Small intestine (tissue), 7 donors: ENCODE results near the gene CCSER1. TPM values are rescaled to one million over a fixed set of nuclear protein-coding genes. Genes with fewer than 3 reads are reported as not detected.
"Not testable (repeated sequence)": the region's sequence is repeated elsewhere in the genome, so short reads cannot be mapped to it uniquely, and the experiment has no call there.

ENCODE experiments used
- DNase-seq, 2 donors: peaks; one replicate each; pipeline versions ENCODE4 v3.0.0 to v3.0.0-alpha.2; 2013
- FAIRE-seq: peaks from 2 replicates; lab custom pipeline; 2012; peaks lifted over from hg19 to GRCh38; lab: Jason Lieb, UNC
- H3K27ac ChIP-seq, 3 donors: one replicate each; pipeline ENCODE4 v1.5.1; 2013; ENCODE audit warnings: low read length in 2 of 3, mild to moderate bottlenecking in 2 of 3, control low read depth in 1 of 3, inconsistent platforms in 1 of 3, low read depth in 1 of 3, moderate library complexity in 1 of 3
- H3K27me3 ChIP-seq, 3 donors: one replicate each; pipeline ENCODE4 v1.6.1; 2013; ENCODE audit warnings: low read length in 3 of 3, inconsistent platforms in 1 of 3; ENCODE audit not compliant: control insufficient read depth in 3 of 3, insufficient read depth in 3 of 3
- H3K36me3 ChIP-seq, 3 donors: one replicate each; pipeline ENCODE4 v1.6.1; 2013; ENCODE audit warnings: low read length in 3 of 3, inconsistent platforms in 1 of 3, low read depth in 1 of 3, mild to moderate bottlenecking in 1 of 3, moderate library complexity in 1 of 3; ENCODE audit not compliant: control insufficient read depth in 3 of 3, insufficient read depth in 2 of 3
- H3K4me1 ChIP-seq, 3 donors: one replicate each; pipeline ENCODE4 v1.6.1; 2013; ENCODE audit warnings: low read length in 2 of 3, inconsistent platforms in 1 of 3, low read depth in 1 of 3, mild to moderate bottlenecking in 1 of 3, moderate library complexity in 1 of 3; ENCODE audit not compliant: control insufficient read depth in 3 of 3, insufficient read depth in 2 of 3
- H3K4me3 ChIP-seq, 3 donors: one replicate each; pipeline ENCODE4 v1.5.1; 2013; ENCODE audit warnings: low read length in 3 of 3, control low read depth in 1 of 3, inconsistent platforms in 1 of 3, low read depth in 1 of 3, mild to moderate bottlenecking in 1 of 3, moderate library complexity in 1 of 3
- H3K9me3 ChIP-seq, 2 donors: one replicate each; pipeline ENCODE4 v1.6.1; 2013; ENCODE audit warnings: low read depth in 1 of 2, low read length in 1 of 2; ENCODE audit not compliant: control insufficient read depth in 2 of 2, insufficient read depth in 1 of 2
- WGBS, 3 donors: extraction: QIAGEN DNeasy Blood & Tissue Kit; methylation state at CpG; one replicate each; pipeline ENCODE4 v1.1.7; 2013; 5-methylcytosine and 5-hydroxymethylcytosine counted together
- polyA plus RNA-seq, 4 donors: library from polyadenylated mRNA; stranded (reverse) in 3 of 4; unstranded in 1 of 4; fragments of 200-250 nt in 3 of 4; fragments of 120-200 nt in 1 of 4; gene quantifications; one replicate each; pipeline versions ENCODE4 v1.2.1 to v1.2.3, GENCODE V29; 2013
- donor health status: healthy with polysubstance abuse.
- donor health status: control.
- donor health status: control.
- donor health status: Bipolar disorder and iron deficiency.
- donor health status: healthy.

The CCSER1 gene
- polyA plus RNA-seq, 4 donors: 3.5 to 8.7 (median 5.7) TPM

DNA sequence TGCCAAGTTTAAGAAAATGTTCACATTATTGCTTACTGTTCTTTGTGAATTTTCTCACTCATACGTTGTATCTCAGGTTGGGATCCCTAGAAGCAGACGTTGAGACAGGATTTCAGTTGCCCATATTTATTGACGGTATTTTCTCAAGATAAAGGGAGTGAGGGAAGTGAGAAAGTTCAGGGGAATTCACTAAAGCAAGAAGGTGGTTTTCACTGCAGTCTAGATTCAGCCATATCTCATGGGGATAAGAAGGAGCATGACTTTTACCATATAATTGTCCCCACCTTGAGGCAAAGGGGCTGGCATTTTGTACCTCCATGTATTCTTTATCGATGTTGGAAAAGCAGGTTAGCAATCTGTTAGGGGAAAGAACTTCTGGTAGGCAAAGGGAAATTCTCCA lies 543.0 kb downstream of the CCSER1 start:
- Histone ChIP-seq H3K27me3 (no peaks in the 10 kb centered on the region), H3K4me3 (no peak overlapping the region), H3K9me3 (no peaks in the 10 kb centered on the region), H3K4me1 (no peaks in the 10 kb centered on the region), H3K27ac (no peak overlapping the region), H3K36me3 (no peaks in the 10 kb centered on the region)
- FAIRE-seq: no peak
- 60 to 87% (median 73%) methylated on average over 4 of the region's 4 CpGs for WGBS, 3 donors
- no peak for DNase-seq

DNA sequence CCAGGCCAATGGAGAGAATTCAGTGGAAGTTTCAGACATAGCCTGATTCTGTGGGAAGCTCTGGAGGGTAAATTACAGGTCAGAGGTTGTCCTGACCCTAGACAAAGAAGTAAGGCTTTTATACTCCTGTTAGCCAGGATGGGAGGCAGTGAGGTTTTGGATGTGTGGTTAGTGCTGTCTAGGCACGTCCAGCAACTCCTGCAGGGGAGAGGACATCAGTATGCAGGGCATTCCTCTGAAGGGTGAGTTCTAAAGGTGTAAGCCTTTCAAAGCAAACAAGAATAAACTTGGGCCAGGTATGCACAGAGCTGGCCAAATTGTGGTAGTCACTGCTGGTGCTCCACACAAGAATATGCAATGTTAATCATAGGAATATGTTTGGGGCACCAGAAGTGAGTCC lies 562.5 kb downstream of the CCSER1 start:
- 72 to 94% (median 83%) methylated on average over 1 of the region's 1 CpG for WGBS, 3 donors
- H3K4me3 ChIP-seq: no peak overlapping the region
- no peaks in the 10 kb centered on the region for H3K27me3 ChIP-seq
- H3K36me3 ChIP-seq: no peaks in the 10 kb centered on the region
- H3K9me3 ChIP-seq: no peaks in the 10 kb centered on the region
- FAIRE-seq: no peak
- H3K4me1 ChIP-seq: no peaks in the 10 kb centered on the region
- H3K27ac ChIP-seq: no peak overlapping the region
- no peak for DNase-seq

DNA sequence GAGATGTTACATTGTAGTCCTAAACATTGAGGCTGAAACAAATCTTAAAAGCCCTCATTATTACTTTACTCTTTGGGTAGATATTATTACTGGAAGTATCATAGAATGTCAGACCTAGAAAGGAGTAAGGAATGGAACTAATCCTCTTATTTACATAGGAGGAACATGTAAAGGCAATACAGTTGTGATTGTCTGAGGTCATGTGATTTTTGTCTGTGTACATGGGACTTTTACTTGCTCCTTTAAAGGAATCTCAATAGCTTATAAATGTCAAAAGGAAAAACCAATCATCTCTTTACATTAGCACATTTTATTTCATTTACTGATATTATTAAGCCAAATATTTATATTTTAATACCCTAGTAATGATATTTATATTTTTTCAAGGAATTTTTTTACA lies 568.2 kb downstream of the CCSER1 start:
- no peak overlapping the region for H3K4me3 ChIP-seq
- no peak for FAIRE-seq
- no peak for DNase-seq
- H3K27ac ChIP-seq: no peak overlapping the region
- H3K36me3 ChIP-seq: no peaks in the 10 kb centered on the region
- no peaks in the 10 kb centered on the region for H3K27me3 ChIP-seq
- H3K9me3 ChIP-seq: peaks cover 0 to 5% of the 10 kb centered on the region in 2 donors
- H3K4me1 ChIP-seq: no peaks in the 10 kb centered on the region

DNA sequence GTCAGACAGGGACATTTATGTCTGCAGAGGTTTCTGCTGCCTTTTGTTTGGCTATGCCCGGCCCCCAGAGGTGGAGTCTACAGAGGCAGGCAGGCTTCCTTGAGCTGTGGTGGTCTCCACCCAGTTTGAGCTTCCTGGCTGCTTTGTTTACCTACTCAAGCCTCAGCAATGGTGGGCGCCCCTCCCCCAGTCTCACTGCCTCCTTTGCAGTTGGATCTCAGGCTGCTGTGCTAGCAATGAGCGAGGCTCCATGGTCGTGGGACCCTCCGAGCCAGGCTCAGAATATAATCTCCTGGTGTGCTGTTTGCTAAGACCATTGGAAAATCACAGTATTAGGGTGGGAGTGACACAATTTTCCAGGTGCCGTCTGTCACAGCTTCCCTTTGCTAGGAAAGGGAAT lies 578.3 kb downstream of the CCSER1 start:
- H3K4me3 ChIP-seq, DNase-seq, H3K4me1 ChIP-seq, H3K27ac ChIP-seq, FAIRE-seq, H3K27me3 ChIP-seq, H3K36me3 ChIP-seq, H3K9me3 ChIP-seq: not testable (repeated sequence)
- 76 to 87% (median 82%) methylated on average over 6 of the region's 6 CpGs for WGBS, 3 donors

DNA sequence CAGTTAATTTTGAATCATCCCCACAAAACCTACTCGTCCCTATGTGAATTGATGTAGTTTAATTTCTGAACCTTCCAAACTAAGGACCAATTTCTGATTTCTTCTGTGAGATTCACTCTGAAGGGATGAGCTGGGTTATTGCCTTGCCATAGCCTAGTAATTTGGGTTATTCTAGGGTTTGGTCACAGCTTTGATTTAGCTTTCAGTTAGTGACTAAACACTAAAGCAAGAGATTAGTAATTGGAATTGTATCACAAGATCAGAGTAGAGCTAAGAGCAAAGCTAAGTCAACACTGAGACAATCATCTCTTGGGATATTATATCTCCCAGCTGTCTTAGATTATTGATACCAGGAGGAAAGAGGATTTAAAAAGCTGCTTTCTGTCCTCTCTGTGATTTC lies 588.0 kb downstream of the CCSER1 start:
- DNase-seq: no peak
- Histone ChIP-seq H3K36me3 (no peaks in the 10 kb centered on the region), H3K27me3 (no peaks in the 10 kb centered on the region), H3K4me1 (no peaks in the 10 kb centered on the region), H3K9me3 (no peaks in the 10 kb centered on the region), H3K4me3 (no peak overlapping the region), H3K27ac (no peak overlapping the region)
- no peak for FAIRE-seq
- 78 to 86% (median 82%) methylated on average over 1 of the region's 1 CpG for WGBS, 3 donors

DNA sequence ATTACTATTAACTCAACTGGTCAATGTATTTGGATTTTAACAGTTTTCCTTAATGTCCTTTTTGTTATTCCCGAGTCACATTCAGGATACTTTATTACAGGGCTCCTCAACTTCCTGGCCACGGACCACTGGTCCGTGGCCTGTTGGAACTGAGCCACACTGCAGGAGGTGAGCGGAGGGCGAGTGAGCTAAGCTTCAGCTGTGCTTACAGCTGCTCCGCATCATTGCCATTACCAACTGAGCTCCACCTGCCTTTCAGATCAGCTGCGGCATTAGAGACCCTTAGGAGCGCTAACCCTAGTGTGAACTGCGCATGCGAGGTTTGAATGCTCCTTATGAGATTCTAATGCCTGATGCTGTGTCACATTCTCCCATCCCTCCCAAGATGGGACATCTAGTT lies 591.7 kb downstream of the CCSER1 start:
- DNase-seq (no peak), FAIRE-seq (no peak)
- no peaks in the 10 kb centered on the region for H3K36me3 ChIP-seq
- H3K4me3 ChIP-seq: no peak overlapping the region
- no peaks in the 10 kb centered on the region for H3K4me1 ChIP-seq
- H3K9me3 ChIP-seq: no peaks in the 10 kb centered on the region
- no peaks in the 10 kb centered on the region for H3K27me3 ChIP-seq
- no peak overlapping the region for H3K27ac ChIP-seq
- WGBS, 3 donors: 93 to 96% (median 94%) methylated on average over 10 of the region's 10 CpGs

DNA sequence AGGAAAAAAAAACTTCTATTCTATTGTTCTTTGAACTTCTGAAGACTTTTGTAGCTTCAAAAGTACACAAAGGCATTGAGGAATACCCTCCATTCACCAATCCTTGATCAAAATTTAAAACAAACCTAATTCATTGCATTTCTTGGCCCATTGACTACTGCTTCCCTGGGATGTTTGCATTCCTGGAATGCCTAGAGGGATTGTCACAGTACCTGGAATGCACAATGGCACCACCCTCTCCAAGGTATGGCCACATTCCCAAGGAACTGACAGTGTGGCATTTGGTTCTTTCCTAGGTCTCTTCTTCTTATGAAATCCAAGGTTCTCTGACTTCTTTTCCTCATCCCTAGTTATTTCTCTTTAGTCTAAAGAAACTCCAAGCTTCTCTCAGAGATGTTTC lies 600.7 kb downstream of the CCSER1 start:
- Histone ChIP-seq H3K4me1 (no peaks in the 10 kb centered on the region), H3K36me3 (no peaks in the 10 kb centered on the region), H3K4me3 (no peak overlapping the region), H3K27ac (no peak overlapping the region), H3K27me3 (no peaks in the 10 kb centered on the region), H3K9me3 (no peaks in the 10 kb centered on the region)
- no peak for FAIRE-seq
- DNase-seq: no peak

DNA sequence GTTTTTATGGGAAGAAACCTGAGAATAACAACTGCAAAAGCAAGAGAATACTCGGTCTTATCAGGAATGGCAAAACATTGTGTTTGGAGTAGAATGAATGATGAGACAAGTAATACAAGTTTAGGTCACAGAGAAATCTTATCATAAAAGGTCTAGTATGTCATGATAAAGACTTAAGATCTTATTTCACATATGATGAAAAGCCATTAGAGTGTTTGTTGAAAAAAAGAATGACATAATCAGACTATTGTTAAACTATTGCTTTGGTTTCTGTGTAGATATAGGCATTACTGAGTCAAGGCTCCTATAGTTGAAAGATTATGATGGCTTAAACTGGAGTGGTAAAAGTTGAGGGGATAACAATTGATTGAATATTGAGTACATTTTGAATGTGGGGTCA lies 603.6 kb downstream of the CCSER1 start:
- H3K36me3 ChIP-seq: no peaks in the 10 kb centered on the region
- no peak for FAIRE-seq
- H3K27ac ChIP-seq: no peak overlapping the region
- H3K4me1 ChIP-seq: no peaks in the 10 kb centered on the region
- no peak overlapping the region for H3K4me3 ChIP-seq
- H3K27me3 ChIP-seq: no peaks in the 10 kb centered on the region
- H3K9me3 ChIP-seq: no peaks in the 10 kb centered on the region
- DNase-seq: no peak
- 65 to 86% (median 82%) methylated on average over 1 of the region's 1 CpG for WGBS, 3 donors

DNA sequence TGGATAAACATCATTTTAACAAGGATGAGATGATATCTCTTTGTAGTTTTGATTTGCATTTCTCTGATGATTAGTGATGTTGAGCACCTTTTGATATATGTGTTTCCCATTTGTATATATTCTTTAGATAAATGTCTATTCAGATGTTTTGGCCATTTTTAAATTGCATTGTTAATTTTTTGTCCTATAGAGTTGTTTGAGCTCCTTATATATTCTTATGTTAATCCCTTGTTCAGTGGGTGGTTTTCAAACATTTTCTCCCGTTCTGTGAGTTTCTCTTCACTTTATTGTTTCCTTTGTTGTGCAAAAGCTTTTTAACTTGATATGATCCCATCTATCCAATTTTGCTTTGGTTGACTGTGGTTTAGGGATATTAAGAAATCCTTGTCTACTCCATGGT lies 606.0 kb downstream of the CCSER1 start:
- no peak overlapping the region for H3K4me3 ChIP-seq
- H3K27me3 ChIP-seq: no peaks in the 10 kb centered on the region
- H3K9me3 ChIP-seq: no peaks in the 10 kb centered on the region
- DNase-seq (no peak), FAIRE-seq (no peak)
- H3K4me1 ChIP-seq: no peaks in the 10 kb centered on the region
- H3K36me3 ChIP-seq: no peaks in the 10 kb centered on the region
- WGBS, 3 donors: 89 to 92% (median 90%) methylated on average over 1 of the region's 1 CpG
- no peak overlapping the region for H3K27ac ChIP-seq
